ENCODE data around the gene MROH9. TPM values are rescaled to one million over a fixed set of nuclear protein-coding genes. Genes with fewer than 3 reads are reported as not detected.

MROH9 gene
- total and polyA plus RNA-seq, 2 of the 4 experiments (the other 2 are of a cell fraction): not detected

GRCh38 chr1:170932236-170932635 lies 3.1 kb upstream of the MROH9 start:
- Histone ChIP-seq H3K23ac (ENCODE audit: low read depth, low read length) (no peak overlapping the region), H3K4ac (ENCODE audit: low read depth, low read length) (no peak overlapping the region), H2BK20ac (ENCODE audit: low read depth, low read length) (no peak overlapping the region), H3K14ac (replicated peaks; ENCODE audit: low read depth, low read length) (no peak overlapping the region), H3K27ac (ENCODE audit: insufficient read depth, low read length) (no peak overlapping the region), H4K8ac (ENCODE audit: low read depth in 2 of 2, low read length in 2 of 2) (no peak overlapping the region), H2AFZ (replicated peaks; ENCODE audit: low read length, poor library complexity) (no peak overlapping the region), H2AK5ac (ENCODE audit: low read depth, low read length) (no peak overlapping the region), H3K56ac (ENCODE audit: extremely low read depth, insufficient read depth, low read length) (no peak overlapping the region), H3K4me1 (ENCODE audit: control insufficient read depth, insufficient read depth, low read length) (no peaks in the 10 kb centered on the region), H3K4me2 (ENCODE audit: low read depth, low read length) (no peak overlapping the region), H4K5ac (ENCODE audit: low read depth, low read length) (no peak overlapping the region), H2BK120ac (ENCODE audit: low read depth, low read length) (no peak overlapping the region), H3K27me3 (ENCODE audit: control insufficient read depth, insufficient read depth, low read length) (no peaks in the 10 kb centered on the region; the same call in 1 of the 2 replicates), H2AK9ac (replicated peaks; ENCODE audit: low read depth, low read length, poor library complexity) (no peak overlapping the region), H4K20me1 (ENCODE audit: insufficient read depth, low read length) (no peaks in the 10 kb centered on the region), H2BK5ac (ENCODE audit: low read depth, low read length, poor library complexity, severe bottlenecking) (no peak overlapping the region), H3K9ac (ENCODE audit: low read depth, low read length) (no peak overlapping the region), H3K79me1 (ENCODE audit: low read depth in 1 of 2, low read length in 2 of 2) (no peaks in the 10 kb centered on the region), H3K9me3 (ENCODE audit: control insufficient read depth, insufficient read depth, low read length) (no peaks in the 10 kb centered on the region), H3K18ac (ENCODE audit: low read depth, low read length) (no peak overlapping the region), H3K9me1 (ENCODE audit: insufficient read depth, low read length) (no peaks in the 10 kb centered on the region), H3K36me3 (ENCODE audit: control insufficient read depth, insufficient read depth, low read length) (no peaks in the 10 kb centered on the region), H3K4me3 (ENCODE audit: insufficient read depth, low read depth, low read length) (no peak overlapping the region), H2BK15ac (ENCODE audit: low read depth, low read length) (no peak overlapping the region), H4K91ac (ENCODE audit: insufficient read depth, low read depth, low read length) (no peak overlapping the region)
- 50% methylated on average over 1 of the region's 3 CpGs; no CpG with 5 or more reads in 1 of the 2 experiments for WGBS, 2 experiments (ENCODE audit: extremely low coverage in 2 of 2, insufficient read length in 1 of 2)
- no TSS peak for BruUV-seq (replicated peaks)
- in situ Hi-C loops (cut with MboI; ENCODE audit: low sequenced_read_pairs): no loop called here
- intact Hi-C loops (cut with micrococcal nuclease): no loop called here
- ChIA-PET POLR2A (ENCODE audit: unreplicated experiment) (no interaction called here), CTCF (no interaction called here)
- TF ChIP-seq CEBPB (IDR thresholded peaks at IDR 0.05; ENCODE audit: low read depth, low read length): no peak
- no peak for TF ChIP-seq CHD1 (IDR thresholded peaks at IDR 0.05; ENCODE audit: low read depth, low read length)
- no peak for TF ChIP-seq ELK1 (IDR thresholded peaks at IDR 0.05; ENCODE audit: borderline replicate concordance, low read depth, low read length)
- TF ChIP-seq FOS (IDR thresholded peaks at IDR 0.05; ENCODE audit: low read depth, low read length): no peak
- no peak for TF ChIP-seq RAD21 (IDR thresholded peaks at IDR 0.05; ENCODE audit: low read length)
- no peak for TF ChIP-seq RFX5 (IDR thresholded peaks at IDR 0.05; ENCODE audit: low read depth, low read length)
- no peak for TF ChIP-seq BHLHE40 (IDR thresholded peaks at IDR 0.05; ENCODE audit: low read depth, low read length)
- TF ChIP-seq CTCF (conservative IDR thresholded peaks at IDR 0.05; ENCODE audit: low read depth, low read length): no peak
- no peak for TF ChIP-seq NFE2L2 (IDR thresholded peaks at IDR 0.05; ENCODE audit: low read depth, low read length)
- DNase-seq (no peak), ATAC-seq (ENCODE audit: low read depth) (no peak)
- dilution Hi-C loops (cut with HindIII; ENCODE audit: low sequenced_read_pairs, unreplicated experiment): no loop called here

Measured in IMR-90 (cell line).